Large intestine (tissue), 3 donors: ENCODE results near the gene BMP2K. TPM values are rescaled to one million over a fixed set of nuclear protein-coding genes. Genes with fewer than 3 reads are reported as not detected.
"Not testable (repeated sequence)": the region's sequence is repeated elsewhere in the genome, so short reads cannot be mapped to it uniquely, and the experiment has no call there.

ENCODE experiments used
- DNase-seq, 2 donors: peaks; one replicate each; pipeline versions ENCODE4 v3.0.0 to v3.0.0-alpha.2; 2013
- H3K27ac ChIP-seq: one replicate; pipeline ENCODE4 v1.5.1; 2013; ENCODE audit warnings: low read length
- H3K27me3 ChIP-seq: 2 replicates; pipeline ENCODE4 v1.6.1; 2013; ENCODE audit warnings: low read length; ENCODE audit not compliant: control insufficient read depth, insufficient read depth
- H3K36me3 ChIP-seq: 2 replicates; pipeline ENCODE4 v1.6.1; 2013; ENCODE audit warnings: low read length; ENCODE audit not compliant: control insufficient read depth, insufficient read depth
- H3K4me1 ChIP-seq: one replicate; pipeline ENCODE4 v1.6.1; 2013; ENCODE audit warnings: low read length; ENCODE audit not compliant: control insufficient read depth, insufficient read depth
- H3K4me3 ChIP-seq: one replicate; pipeline ENCODE4 v1.5.1; 2013; ENCODE audit warnings: low read length
- H3K9me3 ChIP-seq: one replicate; pipeline ENCODE4 v1.6.1; 2013; ENCODE audit warnings: mild to moderate bottlenecking, low read depth, low read length, moderate library complexity; ENCODE audit not compliant: control insufficient read depth
- WGBS: methylation state at CpG from one replicate; pipeline ENCODE4 v1.1.5; 2013; ENCODE audit warnings: low lambda C conversion rate; ENCODE audit not compliant: insufficient coverage; 5-methylcytosine and 5-hydroxymethylcytosine counted together
- polyA plus RNA-seq: library from polyadenylated mRNA; unstranded; fragments of 120-200 nt; gene quantifications from one replicate; pipeline ENCODE4 v1.2.1, GENCODE V29; 2013

BMP2K gene
- polyA plus RNA-seq, 1 donor: 77.6 TPM

GRCh38 chr4:78862314-78862737 lies 86.2 kb downstream of the BMP2K start:
- 73% methylated on average over 2 of the region's 2 CpGs for WGBS
- peak; percentile 71 to 90 for DNase-seq

GRCh38 chr4:78863254-78863869 lies 87.2 kb downstream of the BMP2K start:
- Histone ChIP-seq H3K36me3 (peaks cover 56% of the 10 kb centered on the region), H3K4me3 (no peak overlapping the region), H3K4me1 (peaks cover 32% of the 10 kb centered on the region), H3K27me3 (no peaks in the 10 kb centered on the region), H3K27ac (peak overlapping the region; percentile 13), H3K9me3 (peaks cover 4% of the 10 kb centered on the region)
- whole genome bisulfite sequencing: 100% methylated on average over 3 of the region's 5 CpGs
- DNase-seq: no peak

More at GRCh38 chr4:78862314-78862737, 86.2 kb downstream of the BMP2K start:
- Histone ChIP-seq H3K4me1 (peaks cover 32% of the 10 kb centered on the region), H3K36me3 (peaks cover 45% of the 10 kb centered on the region), H3K27ac (peak overlapping the region; percentile 14), H3K27me3 (no peaks in the 10 kb centered on the region), H3K4me3 (no peak overlapping the region), H3K9me3 (peaks cover 4% of the 10 kb centered on the region)

- H3K4me1 ChIP-seq: peaks cover 32% of the 10 kb centered on the region
- no CpG with 5 or more reads among the region's 2 CpGs for WGBS
- no peak for DNase-seq
- peaks cover 4% of the 10 kb centered on the region for H3K9me3 ChIP-seq
- no peaks in the 10 kb centered on the region for H3K27me3 ChIP-seq
- peak overlapping the region; percentile 13 for H3K27ac ChIP-seq
- H3K36me3 ChIP-seq: peaks cover 62% of the 10 kb centered on the region
- H3K4me3 ChIP-seq: no peak overlapping the region
These were observed 87.8 kb downstream of the BMP2K start for GRCh38 chr4:78863991-78864390.

GRCh38 chr4:78864405-78865024 lies 88.4 kb downstream of the BMP2K start:
- H3K9me3 ChIP-seq: peaks cover 4% of the 10 kb centered on the region
- peaks cover 59% of the 10 kb centered on the region for H3K36me3 ChIP-seq
- H3K4me3 ChIP-seq: no peak overlapping the region
- peak overlapping the region; percentile 89 for H3K27ac ChIP-seq
- WGBS: 0% methylated on average over 2 of the region's 3 CpGs
- H3K4me1 ChIP-seq: peaks cover 32% of the 10 kb centered on the region
- no peaks in the 10 kb centered on the region for H3K27me3 ChIP-seq
- peak; percentile 64 to 67 for DNase-seq

DNA sequence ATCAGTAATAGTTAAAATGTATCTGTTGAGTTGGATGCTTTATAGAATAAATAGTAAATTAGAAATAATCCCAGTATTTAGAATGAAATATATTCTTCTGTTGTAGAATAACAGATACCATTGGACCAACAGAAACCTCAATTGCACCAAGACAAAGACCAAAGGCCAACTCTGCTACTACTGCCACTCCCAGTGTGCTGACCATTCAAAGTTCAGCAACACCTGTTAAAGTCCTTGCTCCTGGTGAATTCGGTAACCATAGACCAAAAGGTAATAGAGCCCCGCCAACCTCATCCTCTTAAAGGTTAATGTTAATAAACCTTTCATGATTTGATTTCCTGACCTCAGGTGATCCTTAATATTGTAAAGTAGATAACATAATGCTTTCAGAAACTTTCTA lies 89.3 kb downstream of the BMP2K start:
- WGBS: no CpG with 5 or more reads among the region's 2 CpGs
- Histone ChIP-seq H3K4me3 (no peak overlapping the region), H3K36me3 (peaks cover 50% of the 10 kb centered on the region), H3K27me3 (no peaks in the 10 kb centered on the region), H3K9me3 (peaks cover 4% of the 10 kb centered on the region), H3K4me1 (peaks cover 32% of the 10 kb centered on the region), H3K27ac (peak overlapping the region; percentile 89)
- DNase-seq: peak; percentile 42 to 73

GRCh38 chr4:78868712-78869111 lies 92.6 kb downstream of the BMP2K start:
- not testable (repeated sequence) for DNase-seq, H3K9me3 ChIP-seq, H3K27ac ChIP-seq, H3K4me3 ChIP-seq, H3K27me3 ChIP-seq
- H3K4me1 ChIP-seq: peaks cover 23% of the 10 kb centered on the region
- H3K36me3 ChIP-seq: peaks cover 53% of the 10 kb centered on the region
- WGBS: no CpG with 5 or more reads among the region's 5 CpGs

GRCh38 chr4:78870056-78870455 lies 93.9 kb downstream of the BMP2K start:
- H3K36me3 ChIP-seq: peaks cover 60% of the 10 kb centered on the region
- no peak for DNase-seq
- H3K27me3 ChIP-seq: no peaks in the 10 kb centered on the region
- H3K4me3 ChIP-seq: no peak overlapping the region
- H3K27ac ChIP-seq: no peak overlapping the region
- peaks cover 14% of the 10 kb centered on the region for H3K4me1 ChIP-seq
- H3K9me3 ChIP-seq: no peaks in the 10 kb centered on the region

- Histone ChIP-seq H3K4me1 (no peaks in the 10 kb centered on the region), H3K27ac (no peak overlapping the region), H3K27me3 (no peaks in the 10 kb centered on the region), H3K4me3 (no peak overlapping the region), H3K9me3 (no peaks in the 10 kb centered on the region), H3K36me3 (peaks cover 41% of the 10 kb centered on the region)
- WGBS: 80% methylated on average over 1 of the region's 5 CpGs
- DNase-seq: no peak
These were observed 100.6 kb downstream of the BMP2K start for GRCh38 chr4:78876568-78877320.

DNA sequence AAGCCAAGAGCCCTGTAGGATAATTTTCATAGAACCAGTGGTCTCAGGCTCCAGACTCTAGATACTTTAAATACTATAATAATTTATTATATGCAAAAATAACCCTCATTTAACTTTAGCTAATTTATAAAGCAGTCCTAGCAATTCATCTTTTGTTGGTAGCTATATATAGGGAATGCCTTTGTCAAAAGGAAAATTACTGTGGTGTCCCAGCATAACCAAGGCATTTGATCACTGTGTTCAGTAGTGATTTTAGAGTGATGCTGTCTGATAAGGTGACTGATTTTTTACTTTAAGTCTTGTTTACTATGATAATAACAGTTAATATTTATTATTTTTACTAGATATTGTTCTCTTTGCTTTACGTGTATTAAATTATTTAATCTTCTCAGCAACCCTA lies 101.9 kb downstream of the BMP2K start:
- H3K4me3 ChIP-seq: no peak overlapping the region
- no peaks in the 10 kb centered on the region for H3K4me1 ChIP-seq
- no peaks in the 10 kb centered on the region for H3K27me3 ChIP-seq
- no peak for DNase-seq
- H3K36me3 ChIP-seq: peaks cover 34% of the 10 kb centered on the region
- WGBS: 100% methylated on average over 1 of the region's 1 CpG
- no peak overlapping the region for H3K27ac ChIP-seq
- no peaks in the 10 kb centered on the region for H3K9me3 ChIP-seq

DNA sequence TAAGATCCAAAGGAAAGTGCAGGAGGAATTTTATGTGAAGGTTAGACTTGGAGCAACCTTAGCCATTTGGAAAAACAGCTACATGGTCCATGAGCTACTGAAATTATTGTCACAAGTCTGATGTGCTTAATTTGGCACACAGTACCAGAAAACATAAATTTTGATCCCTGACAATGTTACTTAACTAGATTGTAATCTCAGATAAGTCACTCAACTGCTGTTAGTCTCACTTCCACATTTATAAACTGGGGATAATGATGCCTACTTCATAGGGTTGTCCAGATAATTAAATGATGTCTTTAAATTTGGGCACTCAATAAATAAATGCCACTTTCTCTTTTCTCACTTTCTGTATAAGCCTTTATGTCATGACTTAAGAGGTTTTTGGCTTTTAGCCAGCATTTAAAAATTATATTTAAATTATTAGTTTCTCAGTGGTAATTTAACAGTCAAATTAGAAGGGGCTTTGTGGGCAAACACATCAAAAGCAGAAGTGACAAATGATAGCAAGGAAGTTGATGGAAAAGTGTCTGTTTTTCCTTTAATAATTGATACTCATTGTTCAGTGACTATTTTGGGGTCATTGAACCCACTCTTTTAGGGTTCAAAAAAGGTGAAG lies 104.8 kb downstream of the BMP2K start:
- H3K27ac ChIP-seq: no peak overlapping the region
- H3K4me3 ChIP-seq: no peak overlapping the region
- DNase-seq: no peak
- H3K4me1 ChIP-seq: no peaks in the 10 kb centered on the region
- no peaks in the 10 kb centered on the region for H3K27me3 ChIP-seq
- no peaks in the 10 kb centered on the region for H3K9me3 ChIP-seq
- peaks cover 30% of the 10 kb centered on the region for H3K36me3 ChIP-seq
